WTC11 (cell line): ENCODE data around the gene DTX1. TPM values are rescaled to one million over a fixed set of nuclear protein-coding genes. Genes with fewer than 3 reads are reported as not detected.

Source experiments
- AFF4 ChIP-seq: sonication (generic); formaldehyde crosslinking; IDR thresholded peaks from 2 replicates; pipeline ENCODE4 v1.8.1; 2023; ENCODE audit warnings: mild to moderate bottlenecking, missing genetic modification reagents, borderline replicate concordance
- CREB1 ChIP-seq: sonication (generic); formaldehyde crosslinking; IDR thresholded peaks from 2 replicates; pipeline ENCODE4 v1.8.0; 2023; ENCODE audit warnings: mild to moderate bottlenecking, missing genetic modification reagents
- E2F4 ChIP-seq: sonication (generic); formaldehyde crosslinking; IDR thresholded peaks from 2 replicates; pipeline ENCODE4 v1.8.1; 2022; ENCODE audit warnings: low read depth, mild to moderate bottlenecking, moderate library complexity, missing genetic modification reagents, borderline replicate concordance
- E2F5 ChIP-seq: sonication (generic); formaldehyde crosslinking; IDR thresholded peaks from 2 replicates; pipeline ENCODE4 v1.8.1; 2022; ENCODE audit warnings: mild to moderate bottlenecking, moderate library complexity, missing genetic modification reagents
- ESRRA ChIP-seq: sonication (generic); formaldehyde crosslinking; IDR thresholded peaks from 2 replicates; pipeline ENCODE4 v1.8.1; 2022; ENCODE audit warnings: mild to moderate bottlenecking, missing genetic modification reagents, borderline replicate concordance
- FOXJ3 ChIP-seq: sonication (generic); formaldehyde crosslinking; IDR thresholded peaks from 2 replicates; pipeline ENCODE4 v1.9.0; 2021; ENCODE audit warnings: missing genetic modification reagents, mild to moderate bottlenecking, borderline replicate concordance
- JAZF1 ChIP-seq: fragments of 250-450 bp; sonication (Bioruptor Pico); IDR thresholded peaks from 2 replicates; pipeline ENCODE4 v1.9.0; 2021; ENCODE audit warnings: moderate library complexity, mild to moderate bottlenecking, inconsistent platforms
- JUN ChIP-seq: sonication (generic); formaldehyde crosslinking; IDR thresholded peaks from 2 replicates; pipeline ENCODE4 v1.8.0; 2023; ENCODE audit warnings: mild to moderate bottlenecking, missing genetic modification reagents
- PRDM15 ChIP-seq: sonication (generic); formaldehyde crosslinking; IDR thresholded peaks from 2 replicates; pipeline ENCODE4 v1.8.0; 2022; ENCODE audit warnings: missing genetic modification reagents
- PREB ChIP-seq: sonication (generic); formaldehyde crosslinking; IDR thresholded peaks from 2 replicates; pipeline ENCODE4 v1.8.1; 2022; ENCODE audit warnings: mild to moderate bottlenecking, missing genetic modification reagents, moderate library complexity, borderline replicate concordance
- PRRX2 ChIP-seq: fragments of 250-450 bp; sonication (Bioruptor Pico); IDR thresholded peaks from 2 replicates; pipeline ENCODE4 v1.8.0; 2021; ENCODE audit warnings: mild to moderate bottlenecking
- SMAD3 ChIP-seq: sonication (generic); formaldehyde crosslinking; IDR thresholded peaks from 2 replicates; pipeline ENCODE4 v1.8.0; 2022; ENCODE audit warnings: missing genetic modification reagents, mild to moderate bottlenecking, borderline replicate concordance
- TCF7 ChIP-seq: sonication (generic); formaldehyde crosslinking; IDR thresholded peaks from 2 replicates; pipeline ENCODE4 v1.8.0; 2022; ENCODE audit warnings: mild to moderate bottlenecking, low read depth, missing genetic modification reagents, moderate library complexity
- TEAD1 ChIP-seq: sonication (generic); formaldehyde crosslinking; IDR thresholded peaks from 2 replicates; pipeline ENCODE4 v1.8.0; 2022; ENCODE audit warnings: mild to moderate bottlenecking, missing genetic modification reagents
- TEAD4 ChIP-seq: sonication (generic); formaldehyde crosslinking; IDR thresholded peaks from 2 replicates; pipeline ENCODE4 v1.8.0; 2022; ENCODE audit warnings: mild to moderate bottlenecking, missing genetic modification reagents
- TP53 ChIP-seq: sonication (generic); formaldehyde crosslinking; IDR thresholded peaks from 2 replicates; pipeline ENCODE4 v1.8.1; 2023; ENCODE audit warnings: mild to moderate bottlenecking, missing genetic modification reagents
- ZNF138 ChIP-seq: sonication (generic); formaldehyde crosslinking; conservative IDR thresholded peaks from 2 replicates; pipeline ENCODE4 v1.8.1; 2022; ENCODE audit warnings: mild to moderate bottlenecking, moderate library complexity, missing genetic modification reagents
- ZNF232 ChIP-seq: sonication (generic); formaldehyde crosslinking; IDR thresholded peaks from 2 replicates; pipeline ENCODE4 v1.8.0; 2022; ENCODE audit warnings: mild to moderate bottlenecking, missing genetic modification reagents
- total RNA-seq: library from RNA; stranded (reverse); gene quantifications from 3 replicates; pipeline ENCODE4 v1.2.3, GENCODE V29; 2021
- TF ChIP-seq, protein P1 (sequence below): sonication (generic); formaldehyde crosslinking; IDR thresholded peaks from 2 replicates; pipeline ENCODE4 v1.8.1; 2023; ENCODE audit warnings: mild to moderate bottlenecking, moderate library complexity, missing genetic modification reagents
- TF ChIP-seq, protein P2 (sequence below): fragments of 250-450 bp; sonication (Bioruptor Pico); IDR thresholded peaks from 2 replicates; pipeline ENCODE4 v1.9.0; 2021; ENCODE audit warnings: moderate library complexity, mild to moderate bottlenecking, inconsistent platforms, borderline replicate concordance
- TF ChIP-seq, protein P3 (sequence below): fragments of 250-450 bp; sonication (Bioruptor Pico); conservative IDR thresholded peaks from 2 replicates; pipeline ENCODE4 v1.9.0; 2021; ENCODE audit warnings: mild to moderate bottlenecking
- TF ChIP-seq, protein P4 (sequence below): fragments of 250-450 bp; sonication (Bioruptor Pico); IDR thresholded peaks from 2 replicates; pipeline ENCODE4 v1.9.0; 2021; ENCODE audit warnings: mild to moderate bottlenecking

Gene DTX1
- total RNA-seq, 1 experiment from 2014 or later, result 6.2 TPM

- TF ChIP-seq PREB (CRISPR knock-in tag), result no peak
- TF ChIP-seq TP53 (CRISPR knock-in tag), result no peak
- TF ChIP-seq ZNF232, result peak; percentile 80
- TF ChIP-seq JUN (CRISPR knock-in tag), result no peak
- no peak; the same call in 1 of the 2 replicates for TF ChIP-seq TEAD1 (CRISPR knock-in tag)
- TF ChIP-seq PRRX2 (CRISPR knock-in tag), result no peak
- TF ChIP-seq PRDM15 (CRISPR knock-in tag), result no peak
- TF ChIP-seq, protein P1, sequence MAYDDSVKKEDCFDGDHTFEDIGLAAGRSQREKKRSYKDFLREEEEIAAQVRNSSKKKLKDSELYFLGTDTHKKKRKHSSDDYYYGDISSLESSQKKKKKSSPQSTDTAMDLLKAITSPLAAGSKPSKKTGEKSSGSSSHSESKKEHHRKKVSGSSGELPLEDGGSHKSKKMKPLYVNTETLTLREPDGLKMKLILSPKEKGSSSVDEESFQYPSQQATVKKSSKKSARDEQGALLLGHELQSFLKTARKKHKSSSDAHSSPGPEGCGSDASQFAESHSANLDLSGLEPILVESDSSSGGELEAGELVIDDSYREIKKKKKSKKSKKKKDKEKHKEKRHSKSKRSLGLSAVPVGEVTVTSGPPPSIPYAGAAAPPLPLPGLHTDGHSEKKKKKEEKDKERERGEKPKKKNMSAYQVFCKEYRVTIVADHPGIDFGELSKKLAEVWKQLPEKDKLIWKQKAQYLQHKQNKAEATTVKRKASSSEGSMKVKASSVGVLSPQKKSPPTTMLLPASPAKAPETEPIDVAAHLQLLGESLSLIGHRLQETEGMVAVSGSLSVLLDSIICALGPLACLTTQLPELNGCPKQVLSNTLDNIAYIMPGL, result peak; percentile 77; the same call in 1 of the 2 replicates
- TF ChIP-seq, protein P2, sequence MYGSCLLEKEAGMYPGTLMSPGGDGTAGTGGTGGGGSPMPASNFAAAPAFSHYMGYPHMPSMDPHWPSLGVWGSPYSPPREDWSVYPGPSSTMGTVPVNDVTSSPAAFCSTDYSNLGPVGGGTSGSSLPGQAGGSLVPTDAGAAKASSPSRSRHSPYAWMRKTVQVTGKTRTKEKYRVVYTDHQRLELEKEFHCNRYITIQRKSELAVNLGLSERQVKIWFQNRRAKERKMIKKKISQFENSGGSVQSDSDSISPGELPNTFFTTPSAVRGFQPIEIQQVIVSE, result no peak
- no peak for TF ChIP-seq E2F4 (CRISPR knock-in tag)
- TF ChIP-seq E2F5, result no peak; the same call in 1 of the 2 replicates
- TF ChIP-seq FOXJ3 (CRISPR knock-in tag), result no peak
- TF ChIP-seq, protein P3, sequence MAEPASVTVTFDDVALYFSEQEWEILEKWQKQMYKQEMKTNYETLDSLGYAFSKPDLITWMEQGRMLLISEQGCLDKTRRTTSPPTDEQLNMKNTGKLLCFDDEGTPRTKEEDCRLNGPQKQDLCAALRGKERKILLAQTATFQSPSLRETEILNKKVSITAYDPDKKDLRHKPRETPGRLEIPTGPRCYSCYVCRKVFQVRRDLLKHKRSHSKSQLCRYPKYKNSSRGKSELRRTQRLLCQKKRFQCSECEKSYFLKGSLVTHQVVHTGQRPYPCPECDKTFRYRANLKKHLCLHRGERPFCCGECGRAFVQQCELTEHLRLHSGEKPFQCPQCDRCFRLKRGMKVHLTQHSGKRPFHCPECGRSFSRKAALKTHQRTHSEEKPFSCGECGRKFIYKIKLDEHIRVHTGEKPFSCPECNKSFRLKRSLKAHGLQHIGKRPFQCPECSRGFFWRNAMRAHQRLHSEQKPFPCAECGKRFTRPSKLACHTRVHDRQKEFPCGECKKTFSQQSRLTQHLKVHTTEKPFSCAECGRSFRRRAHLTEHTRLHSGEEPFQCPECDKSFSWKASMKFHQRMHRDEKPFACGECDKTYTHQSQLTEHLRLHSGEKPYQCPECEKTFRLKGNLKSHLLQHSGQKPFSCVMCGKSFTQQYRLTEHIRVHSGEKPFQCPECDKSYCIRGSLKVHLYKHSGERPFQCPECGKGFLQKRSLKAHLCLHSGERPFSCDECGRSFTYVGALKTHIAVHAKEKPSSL (CRISPR knock-in tag), result no peak
- TF ChIP-seq TEAD4, result no peak
- TF ChIP-seq SMAD3 (CRISPR knock-in tag), result no peak
- TF ChIP-seq, protein P4, sequence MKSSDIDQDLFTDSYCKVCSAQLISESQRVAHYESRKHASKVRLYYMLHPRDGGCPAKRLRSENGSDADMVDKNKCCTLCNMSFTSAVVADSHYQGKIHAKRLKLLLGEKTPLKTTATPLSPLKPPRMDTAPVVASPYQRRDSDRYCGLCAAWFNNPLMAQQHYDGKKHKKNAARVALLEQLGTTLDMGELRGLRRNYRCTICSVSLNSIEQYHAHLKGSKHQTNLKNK (CRISPR knock-in tag), result no peak
- TF ChIP-seq ESRRA (CRISPR knock-in tag), result 0 out of 2 replicates have a peak, but pooled peaks have one; percentile 35
- TF ChIP-seq CREB1, result no peak
- TF ChIP-seq TCF7 (CRISPR knock-in tag), result no peak
- TF ChIP-seq ZNF138 (CRISPR knock-in tag), result peak; percentile 79; the same call in 1 of the 2 replicates
- TF ChIP-seq AFF4 (CRISPR knock-in tag), result no peak
- no peak for TF ChIP-seq JAZF1 (CRISPR knock-in tag)
Measured at GRCh38 chr12:113103756-113104450, 47.4 kb downstream of the DTX1 start (continued).
